NOMO-1 treated with dmso at 0.1 percent for 144 hours (cell line): Measurements from ENCODE around the gene LRRC8B.

Source experiments
- DNase-seq: peaks from one replicate; lab custom pipeline; 2025; ENCODE audit not compliant: unreplicated experiment; lab: John Stamatoyannopoulos, UW

The LRRC8B gene

GRCh38 chr1:89546082-89546889, 21.7 kb downstream of the LRRC8B start:
- no peak for DNase-seq

GRCh38 chr1:89546934-89547562, 22.4 kb downstream of the LRRC8B start:
- no peak for DNase-seq

GRCh38 chr1:89547563-89548116, 23.0 kb downstream of the LRRC8B start:
- peak; percentile 10 for DNase-seq

GRCh38 chr1:89548122-89548857, 23.7 kb downstream of the LRRC8B start:
- DNase-seq = no peak

GRCh38 chr1:89550995-89551394, 26.4 kb downstream of the LRRC8B start:
- no peak for DNase-seq

GRCh38 chr1:89552471-89553081, 27.9 kb downstream of the LRRC8B start:
- DNase-seq = peak; percentile 52

- no peak for DNase-seq
Observed at GRCh38 chr1:89553157-89553556, 28.5 kb downstream of the LRRC8B start.

GRCh38 chr1:89555550-89555949, 30.9 kb downstream of the LRRC8B start:
- DNase-seq = no peak

- DNase-seq = no peak
Observed at GRCh38 chr1:89556726-89557444, 32.3 kb downstream of the LRRC8B start.

- no peak for DNase-seq
Observed at GRCh38 chr1:89557445-89557825, 32.8 kb downstream of the LRRC8B start.

- DNase-seq = no peak
Observed at GRCh38 chr1:89557956-89558355, 33.3 kb downstream of the LRRC8B start.

- DNase-seq = no peak
Observed at GRCh38 chr1:89563957-89564604, 39.5 kb downstream of the LRRC8B start.

- DNase-seq = no peak
Observed at GRCh38 chr1:89565521-89565920, 40.9 kb downstream of the LRRC8B start.

GRCh38 chr1:89566761-89567174, 42.1 kb downstream of the LRRC8B start:
- peak; percentile 42 for DNase-seq

GRCh38 chr1:89567797-89568196, 43.2 kb downstream of the LRRC8B start:
- DNase-seq = no peak

GRCh38 chr1:89573410-89573809, 48.8 kb downstream of the LRRC8B start:
- no peak for DNase-seq

- no peak for DNase-seq
Observed at GRCh38 chr1:89574621-89575020, 50.0 kb downstream of the LRRC8B start.

GRCh38 chr1:89575207-89575606, 50.6 kb downstream of the LRRC8B start:
- DNase-seq = no peak

- DNase-seq = no peak
Observed at GRCh38 chr1:89576013-89576412, 51.4 kb downstream of the LRRC8B start.

GRCh38 chr1:89578151-89578550, 53.5 kb downstream of the LRRC8B start:
- no peak for DNase-seq
